ENCODE data around the gene TJP3.

- TF ChIP-seq CTCF (IDR thresholded peaks at IDR 0.05) = no peak
- no peak for TF ChIP-seq POLR2A (IDR thresholded peaks at IDR 0.05)
Observed at GRCh38 chr19:3682286-3682685, 25.9 kb upstream of the TJP3 start.
